HG03565 (cell line): ENCODE data around the gene WDR47.
"Not testable (repeated sequence)": the region's sequence is repeated elsewhere in the genome, so short reads cannot be mapped to it uniquely, and the experiment has no call there.

ENCODE experiments used
- ATAC-seq: cut with Tn5 transposase; IDR thresholded peaks from one replicate; pipeline ENCODE4 v1.9.1; 2021; ENCODE audit warnings: mild to moderate bottlenecking, moderate library complexity; ENCODE audit not compliant: unreplicated experiment

The WDR47 gene

GRCh38 chr1:108963052-108963686 lies 78.7 kb downstream of the WDR47 start, which contains the start of gene CLCC1:
TSS of gene CLCC1 (minus strand) at chr1:108963484. CDS start at chr1:108950437, 13,047 bp downstream.
- peak; percentile 78 for ATAC-seq

- ATAC-seq: no peak
These were observed 79.2 kb downstream of the WDR47 start for GRCh38 chr1:108962681-108963051.

GRCh38 chr1:108961752-108962486 lies 80.0 kb downstream of the WDR47 start:
- no peak for ATAC-seq

GRCh38 chr1:108961198-108961597 lies 80.7 kb downstream of the WDR47 start:
- peak; percentile 42 for ATAC-seq

GRCh38 chr1:108960719-108961118 lies 81.2 kb downstream of the WDR47 start:
- ATAC-seq: no peak

- ATAC-seq: no peak
These were observed 84.0 kb downstream of the WDR47 start for GRCh38 chr1:108957888-108958287.

- ATAC-seq: no peak
These were observed 86.0 kb downstream of the WDR47 start for GRCh38 chr1:108955881-108956280.

GRCh38 chr1:108955111-108955510 lies 86.8 kb downstream of the WDR47 start:
- no peak for ATAC-seq

- ATAC-seq: no peak
These were observed 88.5 kb downstream of the WDR47 start for GRCh38 chr1:108953452-108953851.

- no peak for ATAC-seq
These were observed 90.7 kb downstream of the WDR47 start for GRCh38 chr1:108951242-108951641.

GRCh38 chr1:108949044-108949443 lies 92.9 kb downstream of the WDR47 start:
- ATAC-seq: no peak

- no peak for ATAC-seq
These were observed 93.9 kb downstream of the WDR47 start for GRCh38 chr1:108947871-108948525.

GRCh38 chr1:108936170-108936569 lies 105.7 kb downstream of the WDR47 start:
- no peak for ATAC-seq

GRCh38 chr1:108933944-108934343 lies 108.0 kb downstream of the WDR47 start:
- no peak for ATAC-seq

- ATAC-seq: not testable (repeated sequence)
These were observed 114.3 kb downstream of the WDR47 start for GRCh38 chr1:108927565-108927964.

GRCh38 chr1:108925920-108926319 lies 116.0 kb downstream of the WDR47 start:
- ATAC-seq: no peak
